ENCODE measurements around the gene ITIH4. TPM values are rescaled to one million over a fixed set of nuclear protein-coding genes. Genes with fewer than 3 reads are reported as not detected.

The ITIH4 gene
- total and polyA plus RNA-seq, 2 of the 13 experiments (the other 11 are each of a cell fraction or from before 2014, with no cell fraction given): 2.7 to 5.3 TPM

- TF ChIP-seq, protein P1, sequence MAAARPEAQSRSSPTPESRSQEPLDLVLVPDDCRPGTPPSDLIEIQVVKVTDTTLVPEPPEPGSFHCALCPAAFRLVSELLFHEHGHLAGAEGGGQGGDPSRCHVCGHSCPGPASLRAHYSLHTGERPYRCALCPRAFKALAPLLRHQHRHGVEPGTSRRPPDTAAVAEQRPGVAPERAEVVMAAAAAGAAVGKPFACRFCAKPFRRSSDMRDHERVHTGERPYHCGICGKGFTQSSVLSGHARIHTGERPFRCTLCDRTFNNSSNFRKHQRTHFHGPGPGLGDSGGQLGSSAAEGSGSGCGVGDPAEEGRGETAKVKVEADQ (CRISPR knock-in tag; IDR thresholded peaks at IDR 0.05; ENCODE audit: borderline replicate concordance): no peak
- no peak for TF ChIP-seq SNAPC5 (CRISPR knock-in tag; IDR thresholded peaks at IDR 0.05; ENCODE audit: borderline replicate concordance)
- no peak for TF ChIP-seq ZNF589 (CRISPR knock-in tag; conservative IDR thresholded peaks at IDR 0.05)
- TF ChIP-seq ZNF513 (CRISPR knock-in tag; conservative IDR thresholded peaks at IDR 0.05): no peak
- TF ChIP-seq PPARG (CRISPR knock-in tag; conservative IDR thresholded peaks at IDR 0.05): peak; percentile 73; the same call in 1 of the 2 replicates
- no peak for TF ChIP-seq HNF4G (IDR thresholded peaks at IDR 0.05; ENCODE audit: borderline replicate concordance, low read depth, low read length)
- no peak for TF ChIP-seq HNF4G (CRISPR knock-in tag; IDR thresholded peaks at IDR 0.05; ENCODE audit: borderline replicate concordance, low read depth)
- no peak for TF ChIP-seq PRMT3 (CRISPR knock-in tag; IDR thresholded peaks at IDR 0.05; ENCODE audit: borderline replicate concordance, low read depth)
- TF ChIP-seq NR2F6 (IDR thresholded peaks at IDR 0.05): no peak
- 0 out of 2 replicates have a peak, but pooled peaks have one; percentile 24 for TF ChIP-seq NR2F6 (CRISPR knock-in tag; IDR thresholded peaks at IDR 0.05)
- no peak for TF ChIP-seq NFE2L1 (CRISPR knock-in tag; IDR thresholded peaks at IDR 0.05; ENCODE audit: borderline replicate concordance)
- TF ChIP-seq ZFP82 (CRISPR knock-in tag; IDR thresholded peaks at IDR 0.05; ENCODE audit: borderline replicate concordance): 0 out of 2 replicates have a peak, but pooled peaks have one; percentile 39
- no peak for TF ChIP-seq POLR2A (IDR thresholded peaks at IDR 0.05; ENCODE audit: insufficient read depth in 1 of 2, low read depth in 2 of 2, low read length in 2 of 2)
- TF ChIP-seq SMARCE1 (IDR thresholded peaks at IDR 0.05; ENCODE audit: borderline replicate concordance): no peak
- TF ChIP-seq YY1 (IDR thresholded peaks at IDR 0.05; ENCODE audit: insufficient read depth, insufficient replicate concordance, low read depth, low read length): no peak
- TF ChIP-seq, protein P2, sequence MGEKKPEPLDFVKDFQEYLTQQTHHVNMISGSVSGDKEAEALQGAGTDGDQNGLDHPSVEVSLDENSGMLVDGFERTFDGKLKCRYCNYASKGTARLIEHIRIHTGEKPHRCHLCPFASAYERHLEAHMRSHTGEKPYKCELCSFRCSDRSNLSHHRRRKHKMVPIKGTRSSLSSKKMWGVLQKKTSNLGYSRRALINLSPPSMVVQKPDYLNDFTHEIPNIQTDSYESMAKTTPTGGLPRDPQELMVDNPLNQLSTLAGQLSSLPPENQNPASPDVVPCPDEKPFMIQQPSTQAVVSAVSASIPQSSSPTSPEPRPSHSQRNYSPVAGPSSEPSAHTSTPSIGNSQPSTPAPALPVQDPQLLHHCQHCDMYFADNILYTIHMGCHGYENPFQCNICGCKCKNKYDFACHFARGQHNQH (CRISPR knock-in tag; IDR thresholded peaks at IDR 0.05): peak; percentile 10; the same call in 1 of the 2 replicates
- no peak for TF ChIP-seq MAFK (conservative IDR thresholded peaks at IDR 0.05 in 1 of 2, IDR thresholded peaks at IDR 0.05 in 1 of 2; ENCODE audit: low read length in 2 of 2)
- TF ChIP-seq, protein P3, sequence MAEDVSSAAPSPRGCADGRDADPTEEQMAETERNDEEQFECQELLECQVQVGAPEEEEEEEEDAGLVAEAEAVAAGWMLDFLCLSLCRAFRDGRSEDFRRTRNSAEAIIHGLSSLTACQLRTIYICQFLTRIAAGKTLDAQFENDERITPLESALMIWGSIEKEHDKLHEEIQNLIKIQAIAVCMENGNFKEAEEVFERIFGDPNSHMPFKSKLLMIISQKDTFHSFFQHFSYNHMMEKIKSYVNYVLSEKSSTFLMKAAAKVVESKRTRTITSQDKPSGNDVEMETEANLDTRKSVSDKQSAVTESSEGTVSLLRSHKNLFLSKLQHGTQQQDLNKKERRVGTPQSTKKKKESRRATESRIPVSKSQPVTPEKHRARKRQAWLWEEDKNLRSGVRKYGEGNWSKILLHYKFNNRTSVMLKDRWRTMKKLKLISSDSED (CRISPR knock-in tag; IDR thresholded peaks at IDR 0.05): no peak
- no peak for TF ChIP-seq PRPF4 (IDR thresholded peaks at IDR 0.05; ENCODE audit: low read depth, low read length, poor library complexity, severe bottlenecking)
- TF ChIP-seq MXD4 (CRISPR knock-in tag; IDR thresholded peaks at IDR 0.05): no peak
- TF ChIP-seq, protein P4, sequence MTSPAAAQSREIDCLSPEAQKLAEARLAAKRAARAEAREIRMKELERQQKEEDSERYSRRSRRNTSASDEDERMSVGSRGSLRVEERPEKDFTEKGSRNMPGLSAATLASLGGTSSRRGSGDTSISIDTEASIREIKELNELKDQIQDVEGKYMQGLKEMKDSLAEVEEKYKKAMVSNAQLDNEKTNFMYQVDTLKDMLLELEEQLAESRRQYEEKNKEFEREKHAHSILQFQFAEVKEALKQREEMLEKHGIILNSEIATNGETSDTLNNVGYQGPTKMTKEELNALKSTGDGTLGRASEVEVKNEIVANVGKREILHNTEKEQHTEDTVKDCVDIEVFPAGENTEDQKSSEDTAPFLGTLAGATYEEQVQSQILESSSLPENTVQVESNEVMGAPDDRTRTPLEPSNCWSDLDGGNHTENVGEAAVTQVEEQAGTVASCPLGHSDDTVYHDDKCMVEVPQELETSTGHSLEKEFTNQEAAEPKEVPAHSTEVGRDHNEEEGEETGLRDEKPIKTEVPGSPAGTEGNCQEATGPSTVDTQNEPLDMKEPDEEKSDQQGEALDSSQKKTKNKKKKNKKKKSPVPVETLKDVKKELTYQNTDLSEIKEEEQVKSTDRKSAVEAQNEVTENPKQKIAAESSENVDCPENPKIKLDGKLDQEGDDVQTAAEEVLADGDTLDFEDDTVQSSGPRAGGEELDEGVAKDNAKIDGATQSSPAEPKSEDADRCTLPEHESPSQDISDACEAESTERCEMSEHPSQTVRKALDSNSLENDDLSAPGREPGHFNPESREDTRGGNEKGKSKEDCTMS (CRISPR knock-in tag; conservative IDR thresholded peaks at IDR 0.05): no peak
These were observed 36.5 kb downstream of the ITIH4 start (continued) for GRCh38 chr3:52793702-52794611.

All from HepG2 (cell line).